Subcutaneous adipose tissue (tissue), 4 donors: ENCODE results near the gene FAM222A. TPM values are rescaled to one million over a fixed set of nuclear protein-coding genes. Genes with fewer than 3 reads are reported as not detected.

Experiments
- total RNA-seq, 4 donors: library from RNA; depleted of rRNA; stranded (reverse); fragments of >200 nt; gene quantifications; one replicate each; pipeline ENCODE4 v1.1.0, GENCODE V29; 2016
- TF ChIP-seq, protein P1 (sequence below): fragments of 450-650 bp; IDR thresholded peaks from one replicate; pipeline ENCODE4 v1.5.1; 2016; ENCODE audit warnings: low read depth, mild to moderate bottlenecking, control low read depth, antibody characterized with exemption, moderate library complexity

FAM222A gene
- total RNA-seq, 4 donors from 2014 or later, result 0.49 to 0.75 TPM; not detected in 2

DNA sequence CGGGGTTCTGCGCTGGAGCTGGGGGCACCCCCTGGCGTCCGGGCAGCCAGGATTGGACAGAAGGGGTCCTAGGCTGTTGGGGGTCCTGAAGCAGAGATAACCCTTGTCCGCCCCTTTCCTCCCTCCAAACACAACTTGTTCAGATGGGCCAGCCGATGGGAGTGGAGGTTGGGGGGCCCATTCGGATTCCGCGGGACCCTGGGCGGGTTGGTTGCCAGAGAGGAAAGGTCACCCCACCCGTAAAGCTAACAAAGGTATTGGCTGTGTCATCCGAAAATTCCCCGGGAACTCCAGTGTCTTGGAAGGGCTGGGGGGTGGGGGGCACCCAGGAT, 1.3 kb downstream of the FAM222A start:
- TF ChIP-seq, protein P1, sequence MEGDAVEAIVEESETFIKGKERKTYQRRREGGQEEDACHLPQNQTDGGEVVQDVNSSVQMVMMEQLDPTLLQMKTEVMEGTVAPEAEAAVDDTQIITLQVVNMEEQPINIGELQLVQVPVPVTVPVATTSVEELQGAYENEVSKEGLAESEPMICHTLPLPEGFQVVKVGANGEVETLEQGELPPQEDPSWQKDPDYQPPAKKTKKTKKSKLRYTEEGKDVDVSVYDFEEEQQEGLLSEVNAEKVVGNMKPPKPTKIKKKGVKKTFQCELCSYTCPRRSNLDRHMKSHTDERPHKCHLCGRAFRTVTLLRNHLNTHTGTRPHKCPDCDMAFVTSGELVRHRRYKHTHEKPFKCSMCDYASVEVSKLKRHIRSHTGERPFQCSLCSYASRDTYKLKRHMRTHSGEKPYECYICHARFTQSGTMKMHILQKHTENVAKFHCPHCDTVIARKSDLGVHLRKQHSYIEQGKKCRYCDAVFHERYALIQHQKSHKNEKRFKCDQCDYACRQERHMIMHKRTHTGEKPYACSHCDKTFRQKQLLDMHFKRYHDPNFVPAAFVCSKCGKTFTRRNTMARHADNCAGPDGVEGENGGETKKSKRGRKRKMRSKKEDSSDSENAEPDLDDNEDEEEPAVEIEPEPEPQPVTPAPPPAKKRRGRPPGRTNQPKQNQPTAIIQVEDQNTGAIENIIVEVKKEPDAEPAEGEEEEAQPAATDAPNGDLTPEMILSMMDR, result no peak

DNA sequence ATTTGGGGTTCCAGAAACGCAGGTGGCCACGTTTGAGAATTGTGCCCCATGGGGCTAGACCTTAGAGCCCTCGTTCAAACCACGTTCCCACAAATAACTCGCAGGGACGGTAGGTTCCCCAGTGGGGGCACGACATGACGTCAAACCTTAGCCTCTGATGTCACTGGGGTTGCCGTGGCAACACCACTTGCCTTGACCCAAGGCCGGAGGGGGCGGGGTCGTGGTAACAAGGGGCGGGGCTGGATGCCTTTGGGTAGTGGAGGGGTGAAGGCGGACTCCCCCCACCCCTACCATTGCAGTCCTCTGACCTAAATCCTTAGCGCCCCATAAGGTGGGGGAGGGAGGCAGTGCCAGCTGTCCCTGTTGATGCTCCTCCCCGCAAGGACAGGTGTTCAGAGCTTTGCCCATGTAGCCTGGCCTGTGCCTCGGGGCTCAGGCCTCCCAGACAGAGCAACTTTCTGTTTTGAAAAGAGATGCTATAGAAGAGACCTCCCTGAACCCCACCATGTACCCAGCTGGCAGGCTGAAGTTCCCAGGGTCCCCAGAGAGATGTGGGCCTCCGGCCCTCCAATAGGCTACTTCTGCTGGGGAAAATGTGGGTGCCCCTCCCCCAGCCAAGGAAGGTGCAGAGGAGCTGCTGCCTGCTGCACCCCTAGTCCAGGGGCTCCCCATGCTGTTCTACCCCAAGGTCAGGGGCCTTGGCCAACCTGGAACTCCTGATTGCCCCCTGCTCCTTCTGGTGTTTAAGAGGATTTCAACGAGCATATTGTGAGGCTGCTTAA, 1.9 kb downstream of the FAM222A start:
- TF ChIP-seq, protein P1, result no peak

- TF ChIP-seq, protein P1, result no peak
Measured at GRCh38 chr12:109716092-109716479, 2.5 kb downstream of the FAM222A start.

DNA sequence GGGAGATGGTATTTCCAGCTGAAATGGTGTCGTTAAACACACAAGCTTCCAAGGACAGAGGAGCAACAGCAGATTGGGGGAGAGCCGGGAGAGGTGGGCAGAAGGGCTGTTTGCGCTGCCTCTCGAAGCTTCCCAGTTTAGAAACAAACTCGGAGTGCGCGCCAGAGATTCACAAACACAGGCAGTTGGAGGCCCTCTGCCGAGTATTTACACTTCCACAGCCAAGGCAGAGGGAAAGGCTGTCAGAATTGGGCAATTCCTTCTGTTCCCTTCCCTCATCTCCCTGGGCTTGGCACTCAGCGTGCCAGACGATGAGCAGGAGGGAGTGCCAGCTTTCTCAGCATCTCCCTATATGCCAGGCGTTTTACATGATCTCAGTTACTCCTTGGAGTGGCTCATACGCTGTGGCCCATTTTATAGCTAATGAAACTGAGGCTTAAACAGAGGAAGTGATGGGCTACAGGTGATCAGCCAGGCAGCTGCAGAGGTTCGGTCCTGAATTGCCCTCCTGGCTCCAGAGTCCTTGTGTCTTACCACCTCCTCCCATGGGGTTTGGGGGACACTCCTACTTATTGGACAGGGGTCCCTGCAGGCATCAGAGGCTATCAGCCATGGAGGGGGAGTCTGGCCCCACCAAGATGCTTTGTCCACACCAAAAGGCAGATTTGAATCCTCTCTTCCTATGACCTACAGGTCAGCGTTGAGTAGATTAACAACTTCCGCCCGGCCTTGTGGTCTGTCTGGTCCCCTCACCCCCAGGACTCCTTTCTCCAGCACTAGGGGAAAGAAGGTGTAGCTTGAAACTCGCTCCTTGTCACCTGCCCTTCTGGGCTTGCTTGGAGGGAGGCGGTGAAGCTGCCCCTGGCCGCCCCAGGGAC, 3.1 kb downstream of the FAM222A start:
- TF ChIP-seq, protein P1, result no peak

GRCh38 chr12:109717390-109718357, 4.0 kb downstream of the FAM222A start:
- TF ChIP-seq, protein P1, result no peak

DNA sequence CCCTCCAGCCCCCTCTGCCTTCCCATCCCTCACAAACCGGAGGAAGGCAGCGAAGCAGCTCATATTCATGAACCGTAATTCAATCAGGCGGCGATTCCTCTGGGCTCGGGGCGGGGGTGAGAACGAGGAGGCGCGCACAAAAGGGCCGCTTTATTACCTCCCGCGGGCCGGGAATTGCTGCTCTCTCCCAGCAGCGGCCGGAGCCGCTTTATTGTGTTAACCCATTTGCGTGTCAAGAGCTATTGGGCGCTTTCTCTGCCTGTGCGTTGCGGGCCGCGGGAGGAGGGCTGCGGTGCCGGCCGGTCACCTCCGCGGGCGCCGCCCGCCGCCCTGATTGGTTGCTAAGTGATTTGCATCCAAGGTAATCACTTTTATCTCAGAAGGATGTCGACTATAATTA, 4.8 kb downstream of the FAM222A start:
- TF ChIP-seq, protein P1, result no peak
